ENCODE measurements around the gene CALML3.

The CALML3 gene

GRCh38 chr10:5491477-5491876 is 33.3 kb upstream of the CALML3 start:
- no peak for DNase-seq (ENCODE audit: low read depth)

- no peak for DNase-seq (ENCODE audit: low read depth)
Measured at GRCh38 chr10:5492322-5492855, 32.4 kb upstream of the CALML3 start.

- DNase-seq (ENCODE audit: low read depth), result no peak
Measured at GRCh38 chr10:5492929-5493576, 31.7 kb upstream of the CALML3 start.

GRCh38 chr10:5493691-5494090 is 31.1 kb upstream of the CALML3 start:
- no peak for DNase-seq (ENCODE audit: low read depth)

- DNase-seq (ENCODE audit: low read depth), result no peak
Measured at GRCh38 chr10:5494611-5495010, 30.1 kb upstream of the CALML3 start.

GRCh38 chr10:5496261-5497250 is 28.2 kb upstream of the CALML3 start:
- no peak for DNase-seq (ENCODE audit: low read depth)

GRCh38 chr10:5497289-5497688 is 27.5 kb upstream of the CALML3 start:
- DNase-seq (ENCODE audit: low read depth), result no peak

GRCh38 chr10:5497948-5498730 is 26.6 kb upstream of the CALML3 start:
- no peak for DNase-seq (ENCODE audit: low read depth)

- DNase-seq (ENCODE audit: low read depth), result no peak
Measured at GRCh38 chr10:5498791-5499492, 25.8 kb upstream of the CALML3 start.

GRCh38 chr10:5499493-5500140 is 25.1 kb upstream of the CALML3 start, which contains the start of gene CALML5:
TSS of gene CALML5 (minus strand) at chr10:5499570. CDS start at chr10:5499438, 132 bp downstream.
- DNase-seq (ENCODE audit: low read depth), result no peak

- DNase-seq (ENCODE audit: low read depth), result no peak
Measured at GRCh38 chr10:5500162-5500670, 24.5 kb upstream of the CALML3 start.

GRCh38 chr10:5500910-5501309 is 23.9 kb upstream of the CALML3 start:
- no peak for DNase-seq (ENCODE audit: low read depth)

- no peak for DNase-seq (ENCODE audit: low read depth)
Measured at GRCh38 chr10:5502061-5502521, 22.7 kb upstream of the CALML3 start.

- DNase-seq (ENCODE audit: low read depth), result no peak
Measured at GRCh38 chr10:5502571-5503476, 21.9 kb upstream of the CALML3 start.

- DNase-seq (ENCODE audit: low read depth), result no peak
Measured at GRCh38 chr10:5503477-5503835, 21.3 kb upstream of the CALML3 start.

- no peak for DNase-seq (ENCODE audit: low read depth)
Measured at GRCh38 chr10:5504146-5505072, 20.4 kb upstream of the CALML3 start.

GRCh38 chr10:5506246-5506645 is 18.5 kb upstream of the CALML3 start:
- no peak for DNase-seq (ENCODE audit: low read depth)

Measured in stimulated activated CD8-positive, alpha-beta memory T cell treated with anti-CD3 and anti-CD28 coated beads, Interleukin-15, amount 100 ng/mL, for 24 hours (primary cell).